GM19467 (cell line): ENCODE results near the gene MYL12A.

Source experiments
- ATAC-seq: cut with Tn5 transposase; IDR thresholded peaks from one replicate; pipeline ENCODE4 v1.9.1; 2021; ENCODE audit warnings: mild to moderate bottlenecking, moderate library complexity; ENCODE audit not compliant: unreplicated experiment

Gene MYL12A

DNA sequence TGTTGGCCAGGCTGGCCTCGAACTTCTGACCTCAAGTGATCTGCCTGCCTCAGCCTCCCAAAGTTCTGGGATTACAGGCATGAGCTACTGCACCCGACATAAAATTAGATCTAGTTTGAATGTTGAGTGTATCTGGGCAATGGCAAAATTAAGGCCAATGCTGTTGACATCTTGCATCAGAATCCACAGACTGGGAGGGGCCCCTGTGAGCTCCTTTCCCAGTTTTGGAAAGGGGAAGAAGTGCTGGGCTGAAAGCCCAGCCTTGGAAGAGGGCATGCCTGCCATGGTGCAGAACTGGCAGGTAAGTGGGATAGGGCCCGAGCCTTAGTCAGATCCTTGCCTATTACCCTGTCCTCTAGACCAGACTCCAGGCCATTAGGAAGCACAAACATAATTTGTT, 23.4 kb upstream of the MYL12A start:
- no peak for ATAC-seq

- no peak for ATAC-seq
Observed at GRCh38 chr18:3225588-3225987, 22.0 kb upstream of the MYL12A start.

DNA sequence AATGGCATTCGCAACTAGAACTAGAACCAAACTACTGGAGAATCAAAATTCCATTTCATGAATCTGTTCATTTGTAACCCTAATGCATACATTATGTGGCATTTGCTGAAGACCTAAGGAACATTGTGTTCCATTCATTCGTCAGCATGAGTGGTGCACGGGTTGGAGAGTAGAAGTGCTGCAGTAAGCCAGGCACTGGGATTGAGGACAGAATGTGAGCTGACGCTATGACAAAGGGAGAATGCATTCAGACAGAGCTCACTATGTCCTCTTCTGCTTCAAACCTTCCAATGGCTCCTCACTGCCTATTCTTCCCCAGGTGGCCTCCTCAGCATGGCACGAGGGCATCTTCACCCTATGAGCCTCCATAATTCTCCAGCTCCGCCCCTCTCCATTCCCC, 21.6 kb upstream of the MYL12A start:
- no peak for ATAC-seq

DNA sequence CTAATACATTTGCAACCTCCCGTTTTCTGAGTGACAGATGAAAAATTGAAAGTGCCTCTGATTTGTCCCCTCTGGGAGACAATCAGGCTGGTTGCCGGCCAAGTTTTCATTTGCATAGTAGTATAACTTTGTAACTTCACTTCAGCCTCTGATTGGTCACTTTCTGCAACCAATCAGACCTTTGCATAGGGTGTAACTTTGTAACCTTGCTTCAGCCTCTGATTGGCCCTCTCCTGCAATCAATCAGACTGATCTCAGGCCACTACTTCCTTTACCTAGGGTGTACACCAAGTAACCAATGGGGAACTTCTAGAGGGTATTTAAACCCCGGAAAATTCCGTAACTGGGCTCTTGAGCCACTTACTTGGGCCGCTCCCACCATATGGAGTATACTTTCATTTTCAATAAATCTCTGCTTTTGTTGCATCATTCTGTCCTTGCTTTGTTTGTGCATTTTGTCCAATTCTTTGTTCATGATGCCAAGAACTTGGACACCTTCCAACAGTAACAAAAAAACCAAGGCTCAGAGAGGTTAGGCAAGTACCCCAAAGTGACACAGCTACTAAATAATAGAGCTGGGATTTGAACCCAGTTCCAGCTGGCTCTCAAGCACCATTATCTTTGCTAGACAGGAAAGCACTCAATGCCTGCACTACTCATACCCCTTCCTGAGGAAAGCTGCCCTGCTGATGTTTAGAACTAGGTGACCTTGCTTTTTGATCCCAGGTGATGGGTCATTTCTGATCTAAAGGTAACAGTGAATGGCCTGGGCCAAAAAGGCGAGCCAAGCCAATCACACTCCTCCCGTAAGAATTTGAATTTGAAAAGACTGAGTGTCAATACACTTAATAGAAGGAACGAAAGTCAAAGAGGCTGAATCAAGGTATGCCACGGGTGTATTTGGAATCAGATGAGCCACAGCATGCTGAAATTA, 16.9 kb upstream of the MYL12A start:
- ATAC-seq = no peak

DNA sequence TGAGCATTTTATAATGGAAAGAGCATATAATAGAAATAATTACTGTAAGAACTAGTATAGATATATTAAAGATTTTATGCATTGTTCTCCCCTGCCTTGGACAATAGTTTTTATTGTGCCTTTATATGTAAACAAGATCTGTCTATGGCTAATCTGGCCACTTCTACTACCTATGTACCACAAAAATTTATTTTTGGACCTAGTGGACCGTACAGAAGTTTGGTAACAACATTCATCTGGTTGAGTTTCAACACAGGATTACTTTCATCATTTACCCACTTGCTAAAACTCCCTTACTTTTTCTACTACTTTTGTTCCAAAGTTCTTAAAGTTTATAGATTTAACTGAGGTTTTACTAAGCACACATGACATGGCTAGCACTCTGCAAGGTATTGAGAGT, 14.6 kb upstream of the MYL12A start:
- no peak for ATAC-seq

GRCh38 chr18:3233433-3234168, 14.0 kb upstream of the MYL12A start:
- ATAC-seq = no peak

GRCh38 chr18:3234457-3234856, 13.1 kb upstream of the MYL12A start:
- ATAC-seq = no peak

DNA sequence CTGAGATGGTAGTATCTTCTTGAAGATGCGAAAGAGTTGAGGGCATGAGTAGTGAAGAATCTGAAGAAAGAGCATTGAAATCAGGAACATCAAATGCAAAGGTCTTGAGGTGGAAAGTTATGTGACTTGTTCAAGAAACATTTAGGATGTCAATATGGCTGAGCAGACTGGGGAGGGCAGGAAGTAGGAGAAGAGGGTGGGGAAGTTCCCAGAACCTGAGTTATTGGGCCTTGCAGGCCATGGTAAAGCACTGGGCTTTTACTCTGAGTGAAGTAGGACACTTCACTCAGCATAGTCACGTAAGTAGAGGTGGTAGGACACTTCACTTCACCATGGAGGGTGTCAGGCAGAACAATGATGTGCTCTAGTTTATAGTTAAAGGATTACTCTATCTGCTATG, 11.8 kb upstream of the MYL12A start:
- no peak for ATAC-seq

DNA sequence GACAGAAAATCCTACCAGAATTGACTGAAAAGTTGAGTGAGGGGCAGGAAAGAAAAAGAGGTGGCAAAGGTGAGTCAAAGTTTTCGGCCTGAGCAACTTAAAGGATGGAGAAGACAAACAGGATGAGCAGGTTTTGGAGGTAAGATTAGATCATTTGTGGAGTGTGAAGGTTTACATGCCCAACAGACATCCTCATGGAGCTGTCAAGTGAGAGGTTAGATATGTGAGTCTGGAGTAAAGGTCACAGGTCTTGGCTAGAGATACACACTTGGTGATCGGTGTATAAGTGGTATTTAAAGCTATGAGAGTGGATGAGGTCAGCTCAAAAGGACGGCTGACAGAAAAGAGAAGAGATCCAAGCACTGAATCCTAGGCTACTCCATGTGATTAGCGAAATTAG, 11.1 kb upstream of the MYL12A start:
- no peak for ATAC-seq

DNA sequence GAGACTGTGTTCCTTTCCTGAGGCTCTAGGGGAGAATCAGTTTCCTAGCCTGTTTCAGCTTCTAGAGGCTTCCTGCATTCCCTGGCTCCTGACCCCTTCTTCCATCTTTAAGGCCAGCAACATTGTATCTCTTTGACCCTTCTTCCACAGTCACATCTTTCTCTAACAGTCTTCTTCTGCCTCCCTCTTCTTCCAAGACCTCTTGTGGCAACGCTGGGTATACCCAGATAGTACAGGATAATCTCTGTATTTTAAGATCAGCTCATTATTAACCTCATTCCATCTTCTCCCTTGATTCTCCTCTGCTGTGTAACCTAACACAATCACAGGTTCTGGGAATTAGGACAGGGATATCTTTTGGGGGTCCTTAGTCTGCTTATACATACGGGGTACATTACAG, 8.9 kb upstream of the MYL12A start:
- no peak for ATAC-seq

GRCh38 chr18:3245185-3245564, 2.4 kb upstream of the MYL12A start:
- no peak for ATAC-seq

DNA sequence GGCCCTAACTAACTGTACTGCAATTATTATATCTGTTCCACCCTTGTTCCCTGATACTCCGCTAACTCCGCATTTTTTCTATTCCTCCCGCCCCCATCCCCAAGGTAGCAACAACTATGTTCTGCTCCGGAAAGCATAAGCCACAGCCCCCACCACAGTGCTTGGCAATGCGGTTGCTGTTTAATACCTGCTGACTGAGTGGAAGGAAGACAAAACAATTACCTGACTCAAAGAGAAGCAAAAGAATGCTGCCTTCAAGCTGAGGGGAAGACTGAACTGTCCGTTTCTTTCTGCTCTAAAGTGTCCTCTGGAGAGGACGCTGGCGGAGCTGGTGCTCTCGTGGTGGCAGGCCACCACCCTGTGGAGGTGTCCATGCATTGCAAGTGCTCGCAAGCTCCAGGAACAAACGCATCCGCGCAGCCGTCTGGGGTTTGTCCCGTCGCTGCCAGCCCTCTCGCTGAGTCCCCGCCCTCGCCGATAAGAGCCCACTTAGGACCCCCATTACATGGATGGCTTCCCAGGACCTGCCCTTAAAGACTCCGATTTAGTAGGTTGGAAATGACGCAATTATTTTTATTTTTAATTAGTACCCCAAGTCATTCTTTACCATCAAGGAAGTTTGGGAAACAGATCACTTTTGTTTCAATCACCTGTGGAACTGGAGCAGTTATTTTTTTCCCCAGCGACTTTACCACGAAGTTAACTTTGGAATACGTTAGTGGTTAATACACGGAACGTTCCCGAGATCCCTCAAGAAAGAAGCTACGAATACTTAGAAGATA, 1.6 kb upstream of the MYL12A start:
- peak; percentile 42 for ATAC-seq

DNA sequence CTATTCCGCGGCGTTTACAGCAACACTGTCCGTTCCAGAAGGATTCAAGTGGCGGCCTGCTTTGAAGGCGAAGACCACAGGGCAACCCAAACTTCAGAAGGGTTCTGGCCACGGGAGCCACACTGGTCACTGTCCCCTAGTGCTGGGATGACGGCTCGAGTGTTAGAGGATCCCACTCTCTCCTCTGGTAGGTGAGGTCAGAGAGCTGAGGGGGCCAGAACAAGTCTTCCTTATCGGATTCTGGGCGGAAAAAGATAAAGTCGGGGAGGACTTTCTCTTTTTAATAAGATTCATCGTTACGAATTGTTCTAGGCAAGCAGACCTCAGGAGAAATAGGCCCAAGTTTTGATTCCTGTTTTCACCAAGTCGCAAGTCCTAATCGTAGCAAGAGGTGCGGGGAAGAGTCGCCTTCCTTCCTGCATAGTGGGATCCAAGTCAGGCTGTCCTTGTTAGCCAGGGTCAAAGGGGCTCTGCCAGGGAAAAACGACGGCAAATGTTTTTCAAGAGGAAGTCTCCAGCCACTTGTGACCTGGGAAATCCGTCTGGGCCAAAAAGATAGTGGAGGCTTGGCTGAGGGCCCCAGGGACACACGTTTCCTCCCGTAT, 864 bp upstream of the MYL12A start:
- ATAC-seq = peak; percentile 3

DNA sequence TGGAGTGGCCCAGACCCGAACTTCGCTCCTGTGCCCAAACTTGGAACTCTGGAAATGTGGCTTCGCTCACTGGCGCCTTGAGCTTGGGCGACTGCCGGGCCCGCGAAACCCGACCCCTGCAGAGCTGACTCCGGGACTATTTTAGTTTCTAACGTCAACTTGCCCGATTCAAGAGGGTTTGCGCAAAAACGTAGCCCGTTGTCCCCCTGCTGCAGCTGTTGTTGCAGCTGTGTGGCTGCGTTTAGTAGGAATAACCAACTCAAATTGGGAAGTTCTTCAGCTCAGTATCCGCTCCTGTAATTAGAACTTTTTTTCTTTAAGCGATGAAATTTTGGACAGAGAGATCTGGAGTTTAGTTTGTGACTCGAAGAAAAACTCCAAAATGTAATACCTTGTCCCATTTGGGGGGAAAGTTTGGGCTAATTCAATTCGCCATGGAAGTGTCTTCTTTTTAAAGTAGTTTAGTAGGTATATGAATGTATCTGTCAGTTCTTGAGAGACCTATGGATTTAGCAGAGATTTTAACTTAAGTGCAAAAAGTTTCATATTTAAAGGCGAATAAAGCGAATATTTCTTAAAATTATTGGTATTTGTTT, 559 bp downstream of the MYL12A start:
- ATAC-seq = no peak

DNA sequence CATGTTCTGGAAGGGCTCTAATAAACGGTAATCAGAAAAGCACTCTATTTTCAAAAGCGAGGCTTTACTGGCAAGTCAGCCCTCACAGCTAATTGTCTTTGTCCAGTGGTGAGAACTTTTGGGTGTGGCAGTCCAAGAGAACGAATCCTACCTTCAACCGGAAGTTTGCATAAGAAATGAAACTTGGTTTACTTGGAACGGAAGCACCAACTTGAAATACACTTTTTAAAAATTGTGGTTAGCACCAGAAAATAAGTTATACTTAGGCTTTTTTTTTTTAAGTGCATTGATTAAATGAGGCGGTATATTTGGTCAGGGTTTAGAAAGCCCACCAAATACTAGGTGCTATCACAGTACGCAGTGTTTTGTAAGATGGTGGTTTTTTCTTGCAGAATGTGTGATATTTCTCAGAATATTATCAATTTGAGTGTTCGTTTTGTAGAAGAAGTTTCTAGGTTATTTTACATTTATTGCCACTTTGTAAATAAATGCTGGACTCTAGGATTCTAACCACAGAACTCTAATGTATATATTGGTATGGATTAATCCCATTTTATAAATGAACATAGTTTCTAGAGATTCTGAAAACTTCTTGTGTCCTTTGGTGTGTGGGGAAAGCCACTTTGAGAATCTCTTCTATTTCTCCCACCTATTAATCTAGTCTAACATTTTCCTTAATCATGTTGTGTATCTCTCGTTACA, 1.2 kb downstream of the MYL12A start:
- no peak for ATAC-seq

GRCh38 chr18:3250237-3251107, 2.9 kb downstream of the MYL12A start:
- no peak for ATAC-seq

- no peak for ATAC-seq
Observed at GRCh38 chr18:3251249-3251962, 3.8 kb downstream of the MYL12A start.

- no peak for ATAC-seq
Observed at GRCh38 chr18:3251963-3252277, 4.3 kb downstream of the MYL12A start.

GRCh38 chr18:3252843-3253242, 5.2 kb downstream of the MYL12A start:
- ATAC-seq = no peak
